Vagina (tissue), 2 donors: ENCODE data around the gene CP.

ENCODE experiments used
- CTCF ChIP-seq, 3 experiments: fragments of 450-650 bp in 2 of 3; fragments of 200-600 bp in 1 of 3; sonication (generic) in 1 of 3; IDR thresholded peaks; one replicate each; pipeline ENCODE4 v1.5.1; 2017 to 2019; ENCODE audit warnings: antibody characterized with exemption in 3 of 3, mild to moderate bottlenecking in 2 of 3, moderate library complexity in 2 of 3
- POLR2AphosphoS5 ChIP-seq, 2 donors: sonication (generic); formaldehyde crosslinking; IDR thresholded peaks; one replicate each; pipeline ENCODE4 v1.9.0; 2017; ENCODE audit warnings: antibody characterized with exemption in 2 of 2, mild to moderate bottlenecking in 2 of 2, low read depth in 1 of 2; ENCODE audit not compliant: insufficient read depth in 1 of 2

- no peak for TF ChIP-seq CTCF (IDR thresholded peaks at IDR 0.05)
- TF ChIP-seq POLR2AphosphoS5 (IDR thresholded peaks at IDR 0.05; ENCODE audit: insufficient read depth in 1 of 2, low read depth in 1 of 2) = no peak
These were observed 6.1 kb downstream of the CP start for GRCh38 chr3:149215515-149215914.
